KMS-11 (cell line): Measurements from ENCODE around the gene FBXO10.

Source experiments
- H2AFZ ChIP-seq: fragments of 200-600 bp; sonication (generic); 2 replicates; pipeline ENCODE4 v1.6.1; 2016; ENCODE audit warnings: antibody characterized with exemption, mixed run types, low read depth
- H3K27ac ChIP-seq: fragments of 200-600 bp; sonication (generic); 2 replicates; pipeline ENCODE4 v1.6.1; 2016; ENCODE audit warnings: mild to moderate bottlenecking, mixed run types
- H3K27me3 ChIP-seq: fragments of 200-600 bp; sonication (generic); 2 replicates; pipeline ENCODE4 v1.6.1; 2017; ENCODE audit warnings: mild to moderate bottlenecking, low read depth, mixed run types, moderate library complexity; ENCODE audit not compliant: insufficient read depth
- H3K36me3 ChIP-seq: fragments of 200-600 bp; sonication (generic); 2 replicates; pipeline ENCODE4 v1.6.1; 2017; ENCODE audit warnings: mild to moderate bottlenecking, mixed run types; ENCODE audit not compliant: insufficient read depth
- H3K4me1 ChIP-seq: fragments of 200-600 bp; sonication (generic); 2 replicates; pipeline ENCODE4 v1.6.1; 2016; ENCODE audit warnings: mild to moderate bottlenecking, low read depth, mixed run types; ENCODE audit not compliant: poor library complexity, severe bottlenecking
- H3K4me2 ChIP-seq: fragments of 200-600 bp; sonication (generic); 2 replicates; pipeline ENCODE4 v1.7.0; 2016; ENCODE audit warnings: mild to moderate bottlenecking, mixed run types
- H3K4me3 ChIP-seq: fragments of 200-600 bp; sonication (generic); IDR thresholded peaks from 2 replicates; pipeline ENCODE4 v1.6.1; 2017; ENCODE audit warnings: low read depth, low read length, mixed read lengths; ENCODE audit not compliant: insufficient read depth
- H3K79me2 ChIP-seq: fragments of 200-600 bp; sonication (generic); 2 replicates; pipeline ENCODE4 v1.6.1; 2016; ENCODE audit warnings: low read depth, mixed run types; ENCODE audit not compliant: insufficient read depth
- H3K9ac ChIP-seq: fragments of 200-600 bp; sonication (generic); 2 replicates; pipeline ENCODE4 v1.6.1; 2016; ENCODE audit warnings: mild to moderate bottlenecking, mixed run types
- H4K20me1 ChIP-seq: fragments of 200-600 bp; sonication (generic); 2 replicates; pipeline ENCODE4 v1.6.1; 2016; ENCODE audit warnings: mild to moderate bottlenecking, mixed run types; ENCODE audit not compliant: insufficient read depth
- CTCF ChIP-seq: fragments of 200-600 bp; sonication (generic); conservative IDR thresholded peaks from 2 replicates; pipeline ENCODE4 v1.6.1; 2017; ENCODE audit warnings: low read depth, mild to moderate bottlenecking, antibody characterized with exemption, low read length, moderate library complexity, mixed read lengths

FBXO10 gene

DNA sequence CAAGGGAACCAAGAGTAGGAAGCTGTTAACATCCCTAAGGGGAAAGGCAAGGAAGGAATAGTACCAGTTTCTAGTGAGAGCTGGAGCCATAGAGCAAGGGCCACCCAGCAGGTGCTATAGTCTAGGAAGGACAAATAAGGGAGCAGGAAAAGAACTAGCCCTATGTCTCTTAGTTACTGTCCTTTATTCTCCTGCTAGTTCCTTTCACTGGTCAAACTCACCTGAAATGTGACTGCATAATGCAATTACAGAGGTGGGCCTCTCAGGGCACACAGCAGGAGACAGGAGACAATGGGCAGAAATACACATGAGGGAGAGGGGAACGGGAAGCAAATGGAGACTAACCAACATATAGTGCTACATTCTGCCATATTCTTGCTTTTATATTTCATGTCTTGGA lies 47.9 kb upstream of the FBXO10 start:
- no peak overlapping the region for H3K9ac ChIP-seq
- no peak overlapping the region for H3K27ac ChIP-seq
- no peak for TF ChIP-seq CTCF
- H2AFZ ChIP-seq: no peak overlapping the region
- H3K27me3 ChIP-seq: no peaks in the 10 kb centered on the region
- no peak overlapping the region for H3K4me3 ChIP-seq
- H3K79me2 ChIP-seq: no peaks in the 10 kb centered on the region
- H3K4me2 ChIP-seq: no peak overlapping the region
- no peaks in the 10 kb centered on the region for H3K36me3 ChIP-seq
- H3K4me1 ChIP-seq: no peaks in the 10 kb centered on the region
- H4K20me1 ChIP-seq: no peaks in the 10 kb centered on the region

DNA sequence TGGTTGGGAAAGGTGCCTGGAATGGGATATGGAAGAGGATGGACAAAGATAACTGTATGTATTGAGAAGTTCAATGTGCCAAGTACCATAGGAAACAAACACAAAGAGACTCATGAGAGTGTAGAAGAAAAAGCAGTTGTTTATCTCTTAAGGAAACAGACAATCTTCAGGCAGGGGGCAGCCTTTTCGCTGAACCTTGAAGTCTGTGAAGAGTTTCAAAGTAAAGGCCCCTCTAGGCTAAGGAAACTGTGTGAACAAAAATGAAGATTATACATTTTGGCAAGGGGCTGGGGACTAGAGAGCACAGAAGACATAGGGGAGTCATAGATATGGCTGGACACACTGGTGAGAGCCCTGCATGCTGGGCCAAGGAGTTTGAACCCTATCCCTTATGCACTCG lies 47.1 kb upstream of the FBXO10 start:
- Histone ChIP-seq H3K4me1 (no peaks in the 10 kb centered on the region), H3K27me3 (no peaks in the 10 kb centered on the region), H3K9ac (no peak overlapping the region), H3K4me3 (no peak overlapping the region), H3K36me3 (no peaks in the 10 kb centered on the region), H3K27ac (no peak overlapping the region), H4K20me1 (no peaks in the 10 kb centered on the region), H2AFZ (no peak overlapping the region), H3K4me2 (no peak overlapping the region), H3K79me2 (no peaks in the 10 kb centered on the region)
- TF ChIP-seq CTCF: no peak

- TF ChIP-seq CTCF: no peak
- no peaks in the 10 kb centered on the region for H3K27me3 ChIP-seq
- no peaks in the 10 kb centered on the region for H4K20me1 ChIP-seq
- H3K9ac ChIP-seq: no peak overlapping the region
- H2AFZ ChIP-seq: no peak overlapping the region
- H3K4me3 ChIP-seq: no peak overlapping the region
- H3K36me3 ChIP-seq: no peaks in the 10 kb centered on the region
- H3K4me1 ChIP-seq: no peaks in the 10 kb centered on the region
- no peak overlapping the region for H3K27ac ChIP-seq
- H3K4me2 ChIP-seq: no peak overlapping the region
- no peaks in the 10 kb centered on the region for H3K79me2 ChIP-seq
Observed at GRCh38 chr9:37622462-37622861, 46.3 kb upstream of the FBXO10 start.

- Histone ChIP-seq H4K20me1 (no peaks in the 10 kb centered on the region), H2AFZ (no peak overlapping the region), H3K27ac (no peak overlapping the region), H3K4me1 (no peaks in the 10 kb centered on the region), H3K4me3 (no peak overlapping the region), H3K79me2 (no peaks in the 10 kb centered on the region), H3K36me3 (no peaks in the 10 kb centered on the region), H3K9ac (no peak overlapping the region), H3K4me2 (no peak overlapping the region), H3K27me3 (no peaks in the 10 kb centered on the region)
- no peak for TF ChIP-seq CTCF
Observed at GRCh38 chr9:37621273-37622121, 45.3 kb upstream of the FBXO10 start.
